ENCODE measurements around the gene KRT71.
A peak's percentile ranks its signal among the peaks of the same experiment; 100 is the strongest.

KRT71 gene

DNA sequence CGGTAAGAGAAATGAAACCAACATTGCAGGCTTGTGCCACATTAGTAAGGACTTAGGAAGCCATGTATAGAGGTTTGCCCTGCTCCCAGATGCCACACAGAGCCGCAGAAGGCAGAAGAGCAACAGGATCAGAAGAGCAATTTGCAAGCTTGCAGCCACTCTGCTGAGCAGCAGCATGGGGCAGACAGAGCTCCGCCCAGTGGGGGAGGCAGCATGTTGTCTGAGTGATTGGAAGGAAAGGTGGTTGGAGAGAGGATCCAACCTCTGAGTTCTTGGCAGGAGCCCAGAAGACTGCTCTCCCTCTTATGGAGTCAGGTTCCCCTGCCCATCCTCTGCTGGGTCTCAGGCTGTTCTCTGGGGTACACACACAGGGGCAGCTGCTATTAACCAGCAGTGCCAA lies 57.6 kb downstream of the KRT71 start:
- DNase-seq: peak in 1 of 2 donors; percentile 4

DNA sequence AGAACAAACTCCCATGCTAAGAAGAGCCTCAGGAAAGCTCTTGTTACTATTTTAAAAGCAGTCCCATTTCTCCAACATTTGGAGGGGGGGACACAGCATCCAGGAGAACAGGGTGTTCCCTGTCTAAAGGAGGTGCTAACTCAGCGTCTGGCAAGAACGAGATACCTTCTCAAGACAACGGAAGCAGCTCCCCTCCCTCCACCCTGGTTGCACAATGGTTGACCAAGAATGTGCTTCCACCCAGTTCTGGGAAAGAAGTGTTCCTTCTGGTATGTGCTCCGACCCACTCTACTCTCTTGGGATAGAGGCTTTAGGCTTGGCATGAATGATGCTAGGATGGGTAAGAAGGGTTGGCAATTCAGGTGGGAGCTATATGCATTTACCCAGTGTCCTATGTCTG lies 58.4 kb downstream of the KRT71 start:
- DNase-seq: no peak

DNA sequence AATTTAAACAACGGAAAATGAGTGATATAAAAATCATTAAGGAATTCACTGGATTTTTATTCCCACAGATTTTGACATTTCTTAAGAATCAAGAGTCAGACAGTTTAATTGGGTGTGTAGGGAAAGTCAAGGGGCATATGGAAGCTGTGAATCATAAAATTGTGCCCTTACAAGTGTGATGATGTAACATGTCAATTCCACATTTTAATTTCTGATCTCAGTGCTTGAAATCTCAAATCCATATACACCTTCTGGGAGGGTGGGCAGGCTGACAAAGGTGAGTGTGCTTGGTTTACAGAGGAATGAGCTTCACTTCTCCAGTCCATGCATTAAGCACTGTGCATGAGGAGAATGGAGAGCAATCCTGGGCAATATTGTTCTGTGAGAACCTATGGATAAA lies 58.8 kb downstream of the KRT71 start:
- DNase-seq: no peak

Measured in inflammatory macrophage (primary cell).